Tibial nerve (tissue), 4 donors: ENCODE data around the gene PREX1.

Experiments used
- EP300 ChIP-seq, 2 donors: sonication (generic); formaldehyde crosslinking; IDR thresholded peaks; one replicate each; pipeline ENCODE4 v1.6.1; 2017; ENCODE audit warnings: antibody characterized with exemption in 2 of 2, mild to moderate bottlenecking in 1 of 2
- POLR2A ChIP-seq, 2 donors: fragments of 450-650 bp; IDR thresholded peaks; one replicate each; pipeline ENCODE4 v1.6.1; 2017; ENCODE audit warnings: antibody characterized with exemption in 2 of 2, mild to moderate bottlenecking in 2 of 2, moderate library complexity in 2 of 2
- TF ChIP-seq, protein P1 (sequence below), 5 experiments: fragments of 200-600 bp in 3 of 5; fragments of 450-650 bp in 2 of 5; sonication (generic) in 3 of 5; IDR thresholded peaks; one replicate each; pipeline ENCODE4 v1.5.1; 2016 to 2019; ENCODE audit warnings: antibody characterized with exemption in 5 of 5, mild to moderate bottlenecking in 3 of 5, moderate library complexity in 2 of 5

- TF ChIP-seq EP300 (IDR thresholded peaks at IDR 0.05) (no peak), POLR2A (IDR thresholded peaks at IDR 0.05) (no peak)
- TF ChIP-seq, protein P1, sequence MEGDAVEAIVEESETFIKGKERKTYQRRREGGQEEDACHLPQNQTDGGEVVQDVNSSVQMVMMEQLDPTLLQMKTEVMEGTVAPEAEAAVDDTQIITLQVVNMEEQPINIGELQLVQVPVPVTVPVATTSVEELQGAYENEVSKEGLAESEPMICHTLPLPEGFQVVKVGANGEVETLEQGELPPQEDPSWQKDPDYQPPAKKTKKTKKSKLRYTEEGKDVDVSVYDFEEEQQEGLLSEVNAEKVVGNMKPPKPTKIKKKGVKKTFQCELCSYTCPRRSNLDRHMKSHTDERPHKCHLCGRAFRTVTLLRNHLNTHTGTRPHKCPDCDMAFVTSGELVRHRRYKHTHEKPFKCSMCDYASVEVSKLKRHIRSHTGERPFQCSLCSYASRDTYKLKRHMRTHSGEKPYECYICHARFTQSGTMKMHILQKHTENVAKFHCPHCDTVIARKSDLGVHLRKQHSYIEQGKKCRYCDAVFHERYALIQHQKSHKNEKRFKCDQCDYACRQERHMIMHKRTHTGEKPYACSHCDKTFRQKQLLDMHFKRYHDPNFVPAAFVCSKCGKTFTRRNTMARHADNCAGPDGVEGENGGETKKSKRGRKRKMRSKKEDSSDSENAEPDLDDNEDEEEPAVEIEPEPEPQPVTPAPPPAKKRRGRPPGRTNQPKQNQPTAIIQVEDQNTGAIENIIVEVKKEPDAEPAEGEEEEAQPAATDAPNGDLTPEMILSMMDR (IDR thresholded peaks at IDR 0.05), result no peak
Observed at GRCh38 chr20:48730977-48731376, 96.8 kb downstream of the PREX1 start.
